ENCODE results near the gene C9orf40.

C9orf40 gene

GRCh38 chr9:74935008-74935407 lies 17.7 kb downstream of the C9orf40 start:
- DNase-seq: no peak

- no peak for DNase-seq
Measured at GRCh38 chr9:74921737-74922136, 31.0 kb downstream of the C9orf40 start.

DNA sequence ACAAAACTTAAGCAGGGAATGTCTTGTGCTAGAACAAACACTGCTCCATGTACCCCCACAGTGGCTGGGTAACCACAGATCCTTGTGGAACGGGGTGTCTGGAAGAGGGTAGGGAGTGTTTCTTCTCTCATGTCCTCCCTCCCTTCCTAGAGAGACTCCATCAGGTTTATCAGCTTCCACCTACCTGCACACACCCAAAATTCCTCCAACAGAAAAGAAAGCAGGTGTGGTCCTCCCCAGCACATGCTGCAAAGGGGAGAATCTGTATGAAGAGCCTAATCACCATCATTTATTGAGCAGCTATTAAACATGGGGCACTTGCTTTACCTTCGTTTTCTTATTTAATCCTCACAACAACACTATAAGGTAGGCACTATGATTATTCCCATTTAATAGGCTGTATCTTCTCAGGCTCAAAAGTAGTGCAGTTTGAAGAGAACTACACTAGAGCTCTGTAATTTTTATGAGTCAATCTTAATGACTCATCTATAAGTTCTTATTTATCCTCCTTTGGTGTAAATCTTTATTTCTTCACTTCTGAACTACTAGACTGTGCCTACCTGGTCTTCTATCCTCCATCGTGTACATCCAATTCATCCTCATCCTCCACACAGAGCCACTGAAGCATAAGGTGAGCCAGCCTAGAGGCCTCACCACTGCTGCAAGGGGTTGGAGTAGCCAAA lies 31.6 kb downstream of the C9orf40 start:
- peak; percentile 2 for DNase-seq

GRCh38 chr9:74910036-74910435 lies 42.7 kb downstream of the C9orf40 start:
- no peak for DNase-seq

GRCh38 chr9:74908665-74909064 lies 44.0 kb downstream of the C9orf40 start:
- no peak for DNase-seq

- DNase-seq: no peak
Measured at GRCh38 chr9:74907085-74907484, 45.6 kb downstream of the C9orf40 start.

DNA sequence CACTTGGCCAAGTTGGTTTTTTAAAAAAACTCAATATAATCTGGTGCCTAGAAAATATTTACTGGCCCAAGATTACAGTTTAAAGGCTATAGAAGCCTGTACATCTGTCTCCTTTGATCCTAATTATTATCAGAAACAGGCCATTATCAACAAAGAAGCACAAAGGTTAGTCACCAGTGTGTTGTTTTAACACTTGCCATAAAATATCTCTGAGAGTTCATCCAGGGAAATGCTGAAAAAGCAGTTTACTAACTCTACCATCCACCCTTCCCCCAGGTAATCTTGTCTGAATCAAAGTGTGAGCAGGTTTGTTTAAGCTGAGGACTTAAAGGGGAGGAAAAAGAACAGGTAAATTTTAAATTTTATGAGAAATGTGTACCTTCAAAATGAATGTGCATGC lies 51.7 kb downstream of the C9orf40 start:
- DNase-seq: no peak
